ENCODE results near the gene SLC32A1.
A peak's percentile ranks its signal among the peaks of the same experiment; 100 is the strongest.

Gene SLC32A1

GRCh38 chr20:38752029-38752428 lies 27.7 kb downstream of the SLC32A1 start:
- no peak for DNase-seq (ENCODE audit: low spot score)

DNA sequence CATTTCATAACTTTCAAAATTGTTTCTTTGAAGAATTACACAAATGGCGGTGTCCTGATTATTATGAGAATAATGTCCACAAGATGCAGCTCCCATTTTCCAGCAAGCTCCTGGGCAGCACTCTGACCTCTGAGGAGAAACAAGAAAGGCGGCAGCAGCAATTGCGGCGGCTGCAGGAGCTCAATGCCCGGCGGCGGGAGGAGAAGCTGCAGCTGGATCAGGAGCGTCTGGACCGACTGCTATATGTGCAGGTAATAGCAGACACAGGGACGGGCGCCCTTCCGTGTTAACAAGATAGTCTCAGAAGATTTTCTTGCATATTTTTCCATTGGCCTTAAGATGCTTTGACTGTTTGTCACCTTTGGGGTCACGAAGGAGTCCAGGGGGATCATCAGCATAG lies 30.6 kb downstream of the SLC32A1 start:
- no peak for DNase-seq (ENCODE audit: low spot score)

- no peak for DNase-seq (ENCODE audit: low spot score)
Observed at GRCh38 chr20:38755324-38755910, 31.1 kb downstream of the SLC32A1 start.

DNA sequence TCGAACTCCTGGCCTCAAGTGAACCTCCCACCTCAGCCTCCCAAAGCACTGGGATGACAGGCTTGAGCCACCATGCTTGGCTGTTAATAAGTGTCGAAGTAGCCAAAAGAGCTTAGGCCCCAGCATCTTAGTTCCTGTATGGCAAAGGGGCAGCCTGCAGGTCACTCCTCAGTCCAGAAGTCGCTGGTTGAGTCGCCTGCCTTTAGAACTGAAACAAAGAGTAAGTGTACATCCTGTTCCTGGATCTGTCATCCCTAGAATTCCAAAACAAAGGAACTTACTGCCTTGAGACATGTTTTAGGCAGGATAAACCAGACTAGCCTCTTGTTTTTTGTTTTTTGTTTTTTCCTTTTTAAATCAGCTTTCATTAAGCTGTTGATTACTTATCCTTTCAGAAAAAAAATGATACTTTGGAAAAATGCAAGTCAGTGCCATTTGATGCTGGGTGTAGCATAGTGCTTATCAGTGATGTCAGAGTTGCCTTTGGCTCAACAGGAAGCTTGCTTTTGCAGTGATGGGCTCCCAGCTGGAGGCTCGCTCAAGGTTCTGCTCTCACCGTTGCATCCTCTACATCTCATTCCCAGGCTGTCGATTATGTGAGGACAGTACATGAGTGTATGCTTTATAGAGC lies 33.0 kb downstream of the SLC32A1 start:
- no peak for DNase-seq (ENCODE audit: low spot score)

DNA sequence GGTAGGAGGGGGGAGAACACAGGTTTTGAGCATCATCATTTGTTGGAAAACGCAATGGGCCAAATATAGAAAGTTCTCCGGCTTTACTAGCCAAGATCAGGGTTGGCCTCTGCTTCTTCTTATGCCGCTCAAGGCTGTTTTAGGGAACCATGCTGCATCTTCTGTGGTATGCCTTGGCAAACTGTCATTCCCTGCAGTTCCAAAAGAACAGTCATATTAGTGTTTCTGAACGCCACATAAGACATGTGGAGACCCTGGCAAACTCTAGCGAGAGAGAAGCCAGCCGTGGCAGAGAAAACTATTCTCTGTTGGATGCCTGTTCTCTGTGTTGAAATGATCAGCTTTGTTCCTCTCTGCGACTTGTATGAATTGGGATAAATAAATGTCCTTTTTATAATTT lies 34.8 kb downstream of the SLC32A1 start:
- DNase-seq (ENCODE audit: low spot score), result no peak

- DNase-seq (ENCODE audit: low spot score), result no peak
Observed at GRCh38 chr20:38760978-38761377, 36.7 kb downstream of the SLC32A1 start.

DNA sequence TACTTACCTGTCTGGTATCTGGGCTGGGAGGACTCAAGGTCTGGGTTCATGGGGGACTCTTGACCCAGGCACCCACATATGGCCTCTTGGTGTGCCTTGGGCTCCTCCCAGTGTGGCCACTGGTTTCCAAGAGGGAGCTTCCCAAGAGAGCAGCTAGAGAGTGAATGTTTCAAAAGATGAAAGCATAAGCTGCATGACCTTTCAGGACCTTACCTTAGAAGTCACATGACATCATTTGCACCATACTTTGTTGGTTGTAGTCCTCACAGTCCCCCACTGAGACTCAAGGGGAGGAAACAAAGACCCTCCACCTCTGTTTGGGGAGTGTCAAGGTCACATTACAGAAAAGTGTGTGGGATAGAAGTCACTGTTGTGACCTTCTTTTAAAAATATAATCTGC lies 37.9 kb downstream of the SLC32A1 start:
- no peak for DNase-seq (ENCODE audit: low spot score)

- DNase-seq (ENCODE audit: low spot score), result no peak
Observed at GRCh38 chr20:38763616-38764015, 39.3 kb downstream of the SLC32A1 start.

DNA sequence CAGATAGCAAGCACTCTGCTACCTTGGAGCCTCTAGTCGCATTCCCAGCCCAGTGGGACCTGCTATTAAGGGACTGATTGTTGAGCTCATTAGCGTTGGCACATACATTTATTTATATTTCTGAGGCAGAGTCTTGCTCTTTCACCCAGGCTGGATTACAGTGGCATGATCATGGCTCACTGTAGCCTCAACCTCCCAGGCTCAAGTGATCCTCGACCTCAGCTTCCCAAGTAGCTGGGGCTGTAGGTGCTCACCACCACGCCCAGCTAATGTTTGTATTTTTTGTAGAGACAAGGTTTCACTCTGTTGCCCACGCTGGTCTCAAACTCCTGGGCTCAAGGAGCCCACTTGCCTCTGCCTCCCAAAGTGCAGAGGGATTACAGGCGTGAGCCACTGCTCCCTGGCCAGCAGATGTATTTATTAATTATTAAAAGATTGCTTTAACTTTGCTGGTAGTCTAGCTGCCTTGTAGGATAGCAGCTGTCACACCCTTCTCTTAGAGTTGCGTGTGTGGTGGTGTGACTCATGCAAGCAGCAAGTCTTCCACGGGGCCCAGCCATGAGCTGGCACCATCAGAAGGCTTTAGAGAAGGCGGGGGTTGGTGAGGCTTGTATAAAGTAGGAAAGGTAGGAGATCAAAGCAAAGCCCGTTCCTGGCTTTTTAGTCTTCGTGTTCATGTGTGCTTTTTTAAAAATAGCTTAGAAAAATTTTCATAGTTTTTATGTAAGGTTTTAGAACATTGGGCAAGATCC lies 40.5 kb downstream of the SLC32A1 start:
- DNase-seq (ENCODE audit: low spot score), result peak; percentile 85

DNA sequence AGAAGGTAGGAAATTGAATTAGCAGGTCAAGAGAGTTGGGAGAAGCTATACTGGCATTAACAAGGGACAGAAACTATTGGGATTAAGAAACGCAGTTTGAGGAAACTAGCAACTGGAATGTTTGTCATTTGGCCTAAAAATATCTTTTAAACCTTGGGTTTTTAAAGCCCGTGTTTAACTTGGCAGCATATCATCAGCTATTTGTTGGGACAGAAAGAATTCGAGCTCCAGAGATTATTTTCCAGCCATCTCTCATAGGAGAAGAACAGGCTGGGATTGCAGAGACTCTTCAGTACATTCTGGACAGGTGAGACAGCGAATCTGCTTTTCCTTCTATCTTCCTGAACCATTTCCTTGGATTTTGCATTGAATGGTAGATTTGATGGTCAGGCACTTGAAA lies 41.8 kb downstream of the SLC32A1 start:
- DNase-seq (ENCODE audit: low spot score), result no peak

DNA sequence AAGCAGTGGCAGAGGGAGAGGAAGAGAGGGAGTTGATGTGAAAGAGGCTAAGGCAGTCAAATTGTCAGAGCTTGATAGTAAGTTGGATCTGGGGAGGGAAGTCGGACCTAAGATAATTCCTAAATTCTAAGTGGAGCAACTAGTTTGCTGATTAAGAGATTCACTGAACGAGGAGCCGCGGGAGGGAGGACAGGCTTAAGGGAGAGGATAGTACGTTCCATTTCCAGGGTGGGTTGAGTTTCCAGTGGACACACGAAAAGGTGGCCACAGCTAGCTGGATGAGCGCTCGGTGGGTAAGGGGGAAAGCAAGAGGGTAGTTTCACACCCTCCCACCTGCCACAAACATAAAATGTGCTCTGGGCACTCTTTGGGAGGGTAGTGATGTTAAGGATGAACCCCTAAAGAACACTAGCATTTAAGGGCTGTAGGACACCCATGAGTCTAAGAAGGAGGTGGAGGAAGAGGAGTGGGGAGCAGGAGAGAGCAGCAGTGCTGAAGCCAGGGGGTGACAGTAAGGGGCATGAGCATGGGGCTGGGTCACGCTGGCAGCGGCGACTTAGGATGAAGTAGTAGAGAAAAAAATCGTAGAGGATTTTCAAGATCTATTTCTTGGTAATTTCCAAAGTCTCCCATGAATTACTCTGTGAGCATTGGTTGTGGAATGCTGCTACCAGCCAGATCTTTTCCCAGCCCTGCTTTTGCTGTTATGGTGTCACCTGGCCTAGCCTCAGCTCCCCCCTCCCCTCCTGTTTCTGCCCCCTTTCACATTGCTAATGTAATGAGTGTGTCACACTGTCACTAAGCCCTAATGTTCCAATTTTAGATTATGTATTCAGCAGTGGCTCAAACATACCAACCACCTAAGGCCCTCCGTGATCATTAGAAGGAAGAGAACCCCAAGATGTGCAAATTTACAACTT lies 45.4 kb downstream of the SLC32A1 start:
- DNase-seq (ENCODE audit: low spot score), result no peak

- no peak for DNase-seq (ENCODE audit: low spot score)
Observed at GRCh38 chr20:38770546-38770945, 46.3 kb downstream of the SLC32A1 start.

- DNase-seq (ENCODE audit: low spot score), result no peak
Observed at GRCh38 chr20:38770970-38771369, 46.7 kb downstream of the SLC32A1 start.

DNA sequence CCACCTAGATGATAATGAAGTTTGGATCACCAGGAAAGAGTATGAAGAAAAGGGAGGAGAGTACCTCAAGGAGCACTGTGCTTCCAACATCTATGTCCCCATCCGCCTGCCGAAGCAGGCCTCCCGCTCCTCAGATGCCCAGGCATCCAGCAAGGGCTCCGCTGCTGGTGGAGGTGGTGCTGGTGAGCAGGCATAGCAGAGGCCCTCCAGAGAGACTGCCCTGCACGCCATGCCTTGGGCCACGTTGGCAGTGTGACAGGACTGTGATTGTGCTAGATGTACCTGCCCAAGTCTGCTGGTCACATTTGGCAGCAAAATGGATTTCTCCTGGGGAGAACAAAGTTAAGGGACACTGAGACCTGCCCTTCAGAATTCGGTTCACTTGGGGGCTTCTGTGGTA lies 47.3 kb downstream of the SLC32A1 start:
- DNase-seq (ENCODE audit: low spot score), result no peak

DNA sequence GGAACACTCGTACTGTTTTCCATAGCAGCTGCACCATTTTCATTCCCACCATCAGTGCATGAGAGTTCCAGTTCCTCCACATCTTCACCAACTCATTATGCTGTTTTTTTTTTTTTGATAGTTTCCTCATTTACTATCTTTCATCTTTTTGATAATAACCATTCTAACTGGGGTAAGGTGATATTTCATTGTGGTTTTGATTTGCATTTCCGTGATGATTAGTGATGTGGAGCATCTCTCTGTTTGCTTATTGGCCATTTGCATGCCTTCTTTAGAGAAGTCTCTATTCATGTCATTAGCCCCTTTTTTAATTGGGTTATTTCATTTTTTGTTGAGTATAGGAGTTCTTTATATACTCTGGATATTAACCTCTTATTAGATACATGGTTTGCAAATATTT lies 49.9 kb downstream of the SLC32A1 start:
- DNase-seq (ENCODE audit: low spot score), result no peak

DNA sequence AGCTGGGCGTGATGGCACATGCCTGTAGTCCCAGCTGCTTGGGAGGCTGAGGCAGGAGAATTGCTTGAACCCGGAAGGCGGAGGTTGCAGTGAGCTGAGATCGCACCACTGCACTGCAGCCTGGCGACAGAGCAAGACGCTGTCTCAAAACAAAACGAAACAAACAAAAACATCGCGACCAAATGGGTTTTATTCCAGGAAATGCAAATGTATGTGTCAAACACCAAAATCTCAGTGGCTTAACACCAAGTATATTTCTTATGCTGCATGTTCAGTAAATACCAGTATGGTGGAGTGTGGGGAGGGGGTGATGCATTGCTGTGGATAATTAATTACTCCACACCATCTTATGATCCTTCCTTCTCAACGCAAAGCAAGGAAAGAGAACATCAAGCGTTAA lies 52.1 kb downstream of the SLC32A1 start:
- no peak for DNase-seq (ENCODE audit: low spot score)

Data from AG08396 (cell line).